Adrenal gland (tissue), 5 donors: Measurements from ENCODE around the gene CLDN10.

Source experiments
- POLR2A ChIP-seq, 2 donors: fragments of 450-650 bp; IDR thresholded peaks; one replicate each; pipeline ENCODE4 v1.6.1; 2017; ENCODE audit warnings: antibody characterized with exemption in 2 of 2, mild to moderate bottlenecking in 2 of 2, moderate library complexity in 1 of 2
- TF ChIP-seq, protein P1 (sequence below), 6 experiments: fragments of 450-650 bp in 4 of 6; fragments of 200-600 bp in 2 of 6; sonication (generic) in 1 of 6; IDR thresholded peaks; 1 replicate in 5 of 6; 2 replicates in 1 of 6; pipeline versions ENCODE4 v1.5.1 to v1.8.0; 2016 to 2021; ENCODE audit warnings: antibody characterized with exemption in 6 of 6, mild to moderate bottlenecking in 2 of 6, moderate library complexity in 1 of 6
- donor health status: DM: no; HTN: no; CAD: no.

DNA sequence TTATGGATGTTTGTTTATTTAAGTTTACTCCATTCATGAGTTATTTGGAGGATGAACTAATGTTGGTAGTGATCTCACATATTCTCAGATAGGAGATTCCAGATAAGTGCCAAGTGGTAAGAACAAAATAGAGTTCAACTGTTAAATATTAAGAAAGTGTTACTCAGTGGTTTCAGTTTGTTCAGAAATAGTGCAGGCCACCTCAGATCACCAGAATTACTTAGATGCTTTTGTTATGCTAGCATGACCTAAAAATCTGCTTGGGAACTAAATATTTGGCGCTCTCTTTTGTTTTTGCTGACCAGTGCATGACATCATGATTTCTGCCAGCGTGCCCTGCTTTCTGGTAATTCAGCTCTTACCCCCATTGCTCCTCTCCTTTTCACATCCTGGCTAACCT, 15.6 kb downstream of the CLDN10 start:
- TF ChIP-seq, protein P1, sequence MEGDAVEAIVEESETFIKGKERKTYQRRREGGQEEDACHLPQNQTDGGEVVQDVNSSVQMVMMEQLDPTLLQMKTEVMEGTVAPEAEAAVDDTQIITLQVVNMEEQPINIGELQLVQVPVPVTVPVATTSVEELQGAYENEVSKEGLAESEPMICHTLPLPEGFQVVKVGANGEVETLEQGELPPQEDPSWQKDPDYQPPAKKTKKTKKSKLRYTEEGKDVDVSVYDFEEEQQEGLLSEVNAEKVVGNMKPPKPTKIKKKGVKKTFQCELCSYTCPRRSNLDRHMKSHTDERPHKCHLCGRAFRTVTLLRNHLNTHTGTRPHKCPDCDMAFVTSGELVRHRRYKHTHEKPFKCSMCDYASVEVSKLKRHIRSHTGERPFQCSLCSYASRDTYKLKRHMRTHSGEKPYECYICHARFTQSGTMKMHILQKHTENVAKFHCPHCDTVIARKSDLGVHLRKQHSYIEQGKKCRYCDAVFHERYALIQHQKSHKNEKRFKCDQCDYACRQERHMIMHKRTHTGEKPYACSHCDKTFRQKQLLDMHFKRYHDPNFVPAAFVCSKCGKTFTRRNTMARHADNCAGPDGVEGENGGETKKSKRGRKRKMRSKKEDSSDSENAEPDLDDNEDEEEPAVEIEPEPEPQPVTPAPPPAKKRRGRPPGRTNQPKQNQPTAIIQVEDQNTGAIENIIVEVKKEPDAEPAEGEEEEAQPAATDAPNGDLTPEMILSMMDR (IDR thresholded peaks at IDR 0.05) = no peak
- TF ChIP-seq POLR2A (IDR thresholded peaks at IDR 0.05) = no peak
